DMS114 treated with DMSO at 0.1 percent for 48 hours (cell line): ENCODE measurements around the gene HMCN2.
"Not testable (repeated sequence)": the region's sequence is repeated elsewhere in the genome, so short reads cannot be mapped to it uniquely, and the experiment has no call there.

ENCODE experiments used
- DNase-seq: peaks from one replicate; lab custom pipeline; 2025; ENCODE audit not compliant: unreplicated experiment; lab: John Stamatoyannopoulos, UW

HMCN2 gene

DNA sequence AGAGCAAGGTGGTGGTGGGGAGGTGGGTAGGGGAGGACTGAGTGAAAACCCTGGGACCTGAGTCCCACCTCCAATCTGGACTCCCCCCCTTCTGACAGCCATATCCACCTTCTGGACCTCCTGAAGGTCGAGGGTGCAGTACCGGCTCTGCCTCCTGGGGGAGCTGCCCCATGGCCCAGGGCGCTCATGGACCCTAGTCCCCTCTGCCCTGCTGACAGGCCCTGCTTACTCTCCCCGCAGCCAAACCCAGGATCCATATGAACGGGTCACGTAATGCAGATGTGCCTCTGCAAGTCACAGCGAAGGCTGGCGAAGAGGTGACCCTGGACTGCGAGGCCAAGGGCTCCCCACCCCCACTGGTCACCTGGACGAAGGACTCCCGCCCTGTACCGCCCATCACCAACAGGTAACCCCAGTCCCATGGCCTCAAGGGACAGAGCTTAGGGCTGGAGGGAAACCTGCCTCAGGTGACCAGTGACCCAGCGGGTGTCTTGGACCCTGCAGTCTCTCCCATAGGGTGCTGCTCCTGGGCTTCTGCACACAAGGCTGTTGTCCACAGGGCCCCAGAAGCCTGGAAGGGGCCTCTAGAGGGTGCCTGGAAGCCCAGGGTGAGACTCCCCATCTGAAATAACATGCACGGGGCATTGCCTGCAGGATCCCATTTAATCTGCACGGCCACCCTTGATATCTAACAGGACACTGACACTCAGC, 61.7 kb downstream of the HMCN2 start:
- DNase-seq: no peak

DNA sequence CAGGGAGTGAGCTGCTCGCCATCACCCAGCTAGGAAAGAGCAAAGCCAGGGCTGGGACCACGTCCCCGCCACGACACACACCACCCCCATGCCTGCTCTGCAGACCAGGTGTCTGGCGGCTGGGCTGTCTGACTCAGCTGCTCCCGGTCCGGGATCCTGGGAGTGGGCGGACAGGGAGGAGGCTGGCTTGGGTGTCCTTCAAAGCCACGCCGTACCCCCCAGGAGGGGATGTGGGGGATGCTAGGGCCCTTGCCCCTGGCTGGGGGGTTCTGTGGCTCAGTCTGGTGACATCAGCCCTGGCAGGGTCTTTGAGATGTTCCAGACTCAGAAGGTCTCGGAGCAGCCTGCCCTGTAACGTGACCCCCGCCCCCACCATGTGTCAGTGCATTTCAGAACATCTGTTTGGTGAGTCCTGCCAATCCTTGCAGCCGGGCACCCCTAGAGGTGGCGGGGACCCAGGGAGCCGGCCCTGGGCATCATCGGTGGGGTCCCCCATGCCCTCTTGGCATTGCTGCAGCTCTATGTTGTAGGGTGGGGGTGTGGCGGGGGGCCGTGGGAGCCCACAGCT, 62.3 kb downstream of the HMCN2 start:
- no peak for DNase-seq

GRCh38 chr9:130328349-130328801, 62.8 kb downstream of the HMCN2 start:
- no peak for DNase-seq

DNA sequence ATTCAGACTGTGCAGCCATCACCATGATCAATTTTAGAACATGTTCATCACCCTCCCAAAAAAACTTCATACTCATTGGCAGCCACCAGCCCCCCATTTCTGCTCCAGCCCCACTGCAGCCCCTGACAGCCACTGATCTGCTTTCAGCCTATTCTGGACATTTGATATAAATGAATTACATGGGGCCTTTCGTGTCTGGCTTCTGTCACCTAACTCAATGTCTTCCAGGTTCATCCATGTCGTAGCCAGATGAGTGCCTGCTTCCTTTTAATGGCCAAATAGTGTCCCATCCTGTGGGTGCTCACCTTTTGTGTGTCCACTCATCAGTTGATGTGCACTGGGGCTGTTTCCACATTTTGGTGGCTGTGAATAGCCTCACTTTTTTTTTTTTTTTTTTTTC, 63.5 kb downstream of the HMCN2 start:
- DNase-seq: no peak

GRCh38 chr9:130330202-130330862, 64.8 kb downstream of the HMCN2 start:
- no peak for DNase-seq

GRCh38 chr9:130331061-130331460, 65.5 kb downstream of the HMCN2 start:
- no peak for DNase-seq

DNA sequence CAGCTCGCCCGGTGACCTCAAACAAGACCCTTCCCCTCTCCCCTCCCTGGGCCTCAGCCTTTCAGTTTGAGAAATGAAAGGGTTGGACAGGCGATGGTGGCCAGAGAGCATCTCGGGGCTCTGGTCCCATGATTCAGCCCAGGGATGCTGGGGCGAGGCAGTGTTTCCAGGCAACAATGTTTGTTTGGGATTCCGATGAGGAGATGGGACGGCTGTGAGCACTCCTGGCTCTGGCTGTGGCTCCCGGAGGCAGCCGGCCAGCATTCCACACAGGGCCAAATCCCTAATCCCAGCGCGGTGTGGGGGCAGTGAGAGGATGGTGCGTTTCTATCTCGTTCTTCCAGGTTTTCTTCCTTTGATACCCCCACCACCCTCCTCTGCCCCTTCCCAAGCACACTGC, 66.0 kb downstream of the HMCN2 start:
- no peak for DNase-seq

GRCh38 chr9:130332384-130332926, 66.9 kb downstream of the HMCN2 start:
- no peak for DNase-seq

DNA sequence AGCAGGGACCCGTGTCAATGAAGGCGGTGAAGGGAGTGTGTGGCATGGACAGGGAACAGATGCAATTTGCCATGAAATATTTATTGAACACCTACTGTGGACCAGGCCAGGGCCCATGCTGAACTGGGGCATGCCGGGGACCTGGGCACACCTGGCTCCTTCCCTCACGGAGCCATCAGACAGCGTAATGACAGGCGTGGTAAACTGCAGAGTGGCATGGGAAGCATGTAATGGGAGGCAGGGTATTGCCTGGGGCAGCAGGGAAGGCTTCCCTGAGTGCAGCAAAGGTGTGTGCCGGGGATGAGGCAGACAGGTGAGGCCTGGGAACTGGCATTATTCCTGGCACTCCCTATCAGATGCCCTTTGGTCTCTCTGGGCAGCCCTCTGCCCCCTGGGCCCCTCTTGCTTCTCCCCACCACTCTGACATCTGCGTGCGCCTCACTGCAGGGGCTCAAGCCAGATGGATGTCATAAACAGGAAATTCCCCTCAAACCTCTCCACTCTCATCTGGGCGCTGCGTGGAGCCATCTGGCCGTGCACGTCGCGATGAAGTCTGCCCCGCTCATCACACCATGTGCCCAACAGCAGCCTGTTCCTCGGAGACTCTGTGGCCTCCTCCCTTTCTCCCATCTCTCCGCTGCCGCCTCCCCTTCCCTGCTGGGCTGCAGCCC, 67.6 kb downstream of the HMCN2 start:
- DNase-seq: no peak

DNA sequence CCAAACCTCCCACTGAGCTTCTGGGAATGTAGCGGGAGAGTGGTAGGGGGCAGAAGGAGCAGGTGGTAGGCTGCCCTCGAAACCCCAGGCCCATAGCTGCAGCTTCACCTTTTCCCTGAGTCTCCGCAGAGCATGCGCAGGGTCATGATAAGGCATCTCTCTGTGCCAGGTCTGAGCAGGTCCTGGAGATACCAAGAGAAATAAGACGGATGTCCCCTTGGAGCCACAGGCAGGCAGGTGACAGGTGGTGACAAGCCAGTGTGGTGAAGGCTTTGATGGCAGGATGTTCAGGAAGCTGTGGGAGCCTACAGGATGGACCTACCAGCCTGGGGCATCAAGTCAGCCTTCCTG, 68.1 kb downstream of the HMCN2 start:
- no peak for DNase-seq

GRCh38 chr9:130334915-130335314, 69.4 kb downstream of the HMCN2 start:
- no peak for DNase-seq

- no peak for DNase-seq
Observed at GRCh38 chr9:130336027-130336610, 70.6 kb downstream of the HMCN2 start.

DNA sequence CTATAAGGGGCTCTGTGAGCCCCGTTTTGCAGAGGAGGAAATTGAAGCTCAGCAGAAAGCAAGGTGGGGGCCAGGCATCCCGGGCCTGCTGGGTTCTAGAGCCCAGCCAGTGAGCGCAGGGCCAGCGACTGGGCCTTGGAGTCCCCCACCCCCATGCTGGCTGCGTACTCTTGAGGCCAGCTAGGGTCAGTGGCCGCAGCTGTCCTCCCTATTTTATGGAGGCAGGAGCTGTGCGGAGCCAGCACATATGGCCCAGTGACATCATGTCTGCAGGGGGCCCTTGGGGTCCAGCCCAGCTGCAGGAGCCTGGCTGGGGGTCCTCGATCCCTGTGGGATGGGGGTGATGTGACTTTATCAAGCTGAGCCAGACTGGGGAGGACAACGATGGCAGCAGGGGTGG, 71.3 kb downstream of the HMCN2 start:
- DNase-seq: no peak

- no peak for DNase-seq
Observed at GRCh38 chr9:130337318-130337717, 71.8 kb downstream of the HMCN2 start.

GRCh38 chr9:130337784-130338380, 72.3 kb downstream of the HMCN2 start:
- no peak for DNase-seq

DNA sequence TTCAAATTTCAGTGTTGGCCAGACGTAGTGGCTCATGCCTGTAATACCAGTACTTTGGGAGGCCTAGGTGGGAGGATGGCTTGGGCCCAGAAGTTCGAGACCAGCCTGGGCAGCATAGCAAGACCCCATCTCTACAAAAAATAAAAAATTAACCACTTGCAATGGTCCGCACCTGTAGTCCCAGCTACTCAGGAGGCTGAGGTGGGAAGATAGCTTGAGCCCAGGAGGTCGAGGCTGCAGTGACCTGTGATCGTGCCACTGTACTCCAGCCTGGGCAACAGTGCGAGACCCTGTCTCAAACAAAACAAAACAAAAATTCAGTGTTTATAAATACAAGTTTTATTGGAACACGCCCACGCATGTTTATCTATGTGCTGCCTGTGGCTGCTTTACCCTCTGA, 73.3 kb downstream of the HMCN2 start:
- not testable (repeated sequence) for DNase-seq

- DNase-seq: no peak
Observed at GRCh38 chr9:130339306-130339705, 73.7 kb downstream of the HMCN2 start.

- DNase-seq: no peak
Observed at GRCh38 chr9:130340011-130340410, 74.5 kb downstream of the HMCN2 start.

DNA sequence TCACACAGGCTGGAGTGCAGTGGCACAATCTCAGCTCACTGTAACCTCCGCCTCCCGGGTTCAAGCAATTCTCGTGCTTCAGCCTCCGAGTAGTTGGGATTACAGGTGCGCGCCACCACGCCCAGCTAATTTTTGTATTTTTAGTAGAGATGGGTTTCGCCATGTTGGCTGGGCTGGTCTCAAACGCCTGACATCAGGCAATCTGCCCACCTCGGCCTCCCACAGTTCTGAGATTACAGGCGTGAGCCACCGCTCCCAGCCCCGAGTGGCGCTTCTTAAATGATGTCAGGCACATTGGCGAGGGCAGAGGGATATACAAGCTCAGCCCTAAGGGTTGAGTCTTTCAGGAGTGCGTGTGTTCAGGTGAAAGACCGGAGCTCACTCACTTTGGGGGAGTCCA, 75.0 kb downstream of the HMCN2 start:
- DNase-seq: not testable (repeated sequence)

DNA sequence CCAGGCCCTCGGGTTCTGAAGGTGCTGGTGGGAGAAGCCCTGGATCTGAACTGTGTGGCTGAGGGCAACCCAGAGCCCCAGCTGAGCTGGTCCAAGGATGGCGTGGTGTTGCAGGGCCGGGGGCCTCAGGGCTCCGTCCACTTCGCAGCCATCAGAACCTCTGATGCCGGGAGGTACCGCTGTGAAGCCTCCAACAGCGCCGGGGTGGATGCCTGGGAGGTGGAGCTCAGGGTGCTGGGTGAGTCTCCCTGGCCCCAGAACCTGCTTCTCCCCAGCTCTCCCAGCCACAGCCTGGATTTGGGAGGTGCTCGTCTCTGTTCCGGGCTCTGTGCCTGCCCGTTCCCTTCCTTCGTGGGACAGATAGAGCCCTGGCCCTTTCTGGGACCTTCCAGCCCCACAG, 75.6 kb downstream of the HMCN2 start:
- DNase-seq: no peak
